PC-9 (cell line): ENCODE data around the gene KAT6B. TPM values are rescaled to one million over a fixed set of nuclear protein-coding genes. Genes with fewer than 3 reads are reported as not detected.

Experiments used
- BruUV-seq: library from RNA; stranded (reverse); fragments of 400-500 nt; replicated peaks from 2 replicates; lab custom pipeline; 2021; lab: Mats Ljungman, UMichigan
- CTCF ChIA-PET: fragments of 300-600 bp; sonication (Branson Sonifier 250); formaldehyde crosslinking; loops from one replicate; lab custom pipeline; 2022; ENCODE audit warnings: antibody characterized with exemption; lab: Charles Lee
- POLR2A ChIA-PET: fragments of 300-600 bp; sonication (Branson Sonifier 250); formaldehyde crosslinking; loops from one replicate; lab custom pipeline; 2022; ENCODE audit warnings: antibody characterized with exemption; ENCODE audit not compliant: unreplicated experiment; lab: Charles Lee
- DNase-seq, 2 experiments: peaks; one replicate each; pipeline versions ENCODE4 v3.0.0 to v3.0.0-alpha.2; 2015 to 2022; ENCODE audit warnings: mixed read lengths in 1 of 2
- H2AFZ ChIP-seq: fragments of 200-600 bp; sonication (generic); 2 replicates; pipeline ENCODE4 v1.8.1; 2017; ENCODE audit warnings: antibody characterized with exemption
- H3F3A ChIP-seq: fragments of 200-600 bp; sonication (generic); 2 replicates; pipeline ENCODE4 v1.8.1; 2017; ENCODE audit warnings: antibody characterized with exemption, mild to moderate bottlenecking, low read depth; ENCODE audit not compliant: insufficient read depth
- H3K27ac ChIP-seq: fragments of 200-600 bp; sonication (generic); 2 replicates; pipeline ENCODE4 v1.6.1; 2016; ENCODE audit warnings: mixed run types
- H3K27me3 ChIP-seq: fragments of 200-600 bp; sonication (generic); 2 replicates; pipeline ENCODE4 v1.6.1; 2016; ENCODE audit warnings: low read depth, mixed run types; ENCODE audit not compliant: insufficient read depth
- H3K36me3 ChIP-seq: fragments of 200-600 bp; sonication (generic); 2 replicates; pipeline ENCODE4 v1.6.1; 2016; ENCODE audit warnings: low read depth, mixed run types
- H3K4me1 ChIP-seq: fragments of 200-600 bp; sonication (generic); replicated peaks from 2 replicates; pipeline ENCODE4 v1.6.1; 2016; ENCODE audit warnings: mixed run types; ENCODE audit not compliant: insufficient read depth
- H3K4me2 ChIP-seq: fragments of 200-600 bp; sonication (generic); 2 replicates; pipeline ENCODE4 v1.6.1; 2017; ENCODE audit warnings: mixed run types
- H3K4me3 ChIP-seq: fragments of 200-600 bp; sonication (generic); 2 replicates; pipeline ENCODE4 v1.6.1; 2016; ENCODE audit warnings: mixed run types
- H3K79me2 ChIP-seq: fragments of 200-600 bp; sonication (generic); 2 replicates; pipeline ENCODE4 v1.6.1; 2017; ENCODE audit warnings: low read depth, mixed run types
- H3K9me2 ChIP-seq: fragments of 200-600 bp; sonication (generic); 2 replicates; pipeline ENCODE4 v1.8.1; 2017; ENCODE audit warnings: mild to moderate bottlenecking; ENCODE audit not compliant: insufficient read depth
- H3K9me3 ChIP-seq: fragments of 200-600 bp; sonication (generic); 2 replicates; pipeline ENCODE4 v1.8.1; 2016; ENCODE audit warnings: low read depth; ENCODE audit not compliant: insufficient read depth
- H4K20me1 ChIP-seq: fragments of 200-600 bp; sonication (generic); 2 replicates; pipeline ENCODE4 v1.8.1; 2017; ENCODE audit not compliant: insufficient read depth
- EZH2 ChIP-seq: fragments of 200-600 bp; sonication (generic); IDR thresholded peaks from 2 replicates; pipeline ENCODE4 v1.8.0; 2017; ENCODE audit warnings: antibody characterized with exemption, low read depth
- intact Hi-C: fragments of 100-400 bp; cut with micrococcal nuclease; formaldehyde crosslinking; loops from one replicate; pipeline ENCODE4 v1.10.0; 2022; ENCODE audit not compliant: unreplicated experiment
- total RNA-seq: library from RNA; stranded (reverse); gene quantifications from 2 replicates; pipeline ENCODE4 v1.2.3, GENCODE V29; 2021
- TF ChIP-seq, protein P1 (sequence below): fragments of 200-600 bp; sonication (generic); conservative IDR thresholded peaks from 2 replicates; pipeline ENCODE4 v1.6.1; 2017; ENCODE audit warnings: mixed run types, antibody characterized with exemption, mild to moderate bottlenecking, moderate library complexity

The KAT6B gene
- total RNA-seq, 1 experiment from 2014 or later: 30.9 TPM

DNA sequence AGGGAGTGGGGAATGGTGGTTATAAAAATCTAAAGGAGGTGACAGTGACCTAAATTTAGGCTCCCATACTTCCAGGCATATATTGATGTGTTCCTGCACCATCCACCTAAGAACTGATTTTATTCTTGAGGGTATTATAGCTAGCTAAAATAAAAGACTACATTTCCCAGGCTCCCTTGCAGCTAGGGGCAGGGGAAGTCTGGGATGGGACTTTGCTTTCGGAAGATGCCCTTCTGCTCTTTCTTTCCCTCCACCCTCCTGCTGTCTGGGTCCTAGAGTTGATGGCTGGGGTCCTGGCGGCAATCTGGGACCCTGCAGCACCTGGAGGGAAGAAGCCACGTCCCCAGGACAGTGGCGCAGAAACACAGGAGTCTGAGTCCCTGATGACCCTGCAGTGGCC lies 231.3 kb downstream of the KAT6B start:
- Histone ChIP-seq H3K9me3 (no peaks in the 10 kb centered on the region), H3F3A (no peaks in the 10 kb centered on the region), H3K27me3 (no peaks in the 10 kb centered on the region), H3K79me2 (no peaks in the 10 kb centered on the region), H4K20me1 (no peaks in the 10 kb centered on the region), H2AFZ (no peak overlapping the region), H3K9me2 (no peaks in the 10 kb centered on the region), H3K36me3 (no peaks in the 10 kb centered on the region), H3K4me2 (no peak overlapping the region), H3K4me1 (0 out of 2 replicates have a peak, but pooled peaks cover 7% of the 10 kb centered on the region), H3K4me3 (no peak overlapping the region), H3K27ac (no peak overlapping the region)
- POLR2A ChIA-PET: no interaction called here
- TF ChIP-seq, protein P1, sequence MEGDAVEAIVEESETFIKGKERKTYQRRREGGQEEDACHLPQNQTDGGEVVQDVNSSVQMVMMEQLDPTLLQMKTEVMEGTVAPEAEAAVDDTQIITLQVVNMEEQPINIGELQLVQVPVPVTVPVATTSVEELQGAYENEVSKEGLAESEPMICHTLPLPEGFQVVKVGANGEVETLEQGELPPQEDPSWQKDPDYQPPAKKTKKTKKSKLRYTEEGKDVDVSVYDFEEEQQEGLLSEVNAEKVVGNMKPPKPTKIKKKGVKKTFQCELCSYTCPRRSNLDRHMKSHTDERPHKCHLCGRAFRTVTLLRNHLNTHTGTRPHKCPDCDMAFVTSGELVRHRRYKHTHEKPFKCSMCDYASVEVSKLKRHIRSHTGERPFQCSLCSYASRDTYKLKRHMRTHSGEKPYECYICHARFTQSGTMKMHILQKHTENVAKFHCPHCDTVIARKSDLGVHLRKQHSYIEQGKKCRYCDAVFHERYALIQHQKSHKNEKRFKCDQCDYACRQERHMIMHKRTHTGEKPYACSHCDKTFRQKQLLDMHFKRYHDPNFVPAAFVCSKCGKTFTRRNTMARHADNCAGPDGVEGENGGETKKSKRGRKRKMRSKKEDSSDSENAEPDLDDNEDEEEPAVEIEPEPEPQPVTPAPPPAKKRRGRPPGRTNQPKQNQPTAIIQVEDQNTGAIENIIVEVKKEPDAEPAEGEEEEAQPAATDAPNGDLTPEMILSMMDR: no peak
- TF ChIP-seq EZH2: no peak
- DNase-seq: no peak
- CTCF ChIA-PET: no interaction called here
- intact Hi-C loops: no loop called here
- BruUV-seq: no TSS peak

DNA sequence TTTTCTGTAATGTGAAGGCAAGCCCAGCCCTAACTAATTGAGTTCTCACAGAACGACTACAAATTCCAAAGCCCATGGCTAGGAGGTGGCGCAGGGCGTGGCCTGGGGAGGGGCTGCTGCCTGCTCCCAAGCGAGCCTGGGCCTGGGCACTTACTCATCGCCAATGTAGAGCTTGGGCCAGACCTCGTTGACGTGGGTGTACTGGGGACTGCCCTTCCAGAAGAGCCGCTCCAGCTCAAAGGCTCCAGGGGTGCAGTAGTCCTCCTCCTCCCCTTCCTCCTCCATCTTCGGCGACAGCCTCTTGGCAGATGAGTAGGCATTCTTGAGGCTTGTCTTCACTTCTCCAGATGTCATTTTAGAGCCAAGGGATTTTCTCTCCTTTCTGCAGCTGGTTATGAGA lies 231.8 kb downstream of the KAT6B start:
- no TSS peak for BruUV-seq
- no peak for TF ChIP-seq EZH2
- TF ChIP-seq, protein P1: no peak
- CTCF ChIA-PET: no interaction called here
- no peaks in the 10 kb centered on the region for H3K9me2 ChIP-seq
- 0 out of 2 replicates have a peak, but pooled peaks cover 7% of the 10 kb centered on the region for H3K4me1 ChIP-seq
- no peaks in the 10 kb centered on the region for H3K27me3 ChIP-seq
- no peak overlapping the region for H3K4me2 ChIP-seq
- no peak for DNase-seq
- H3K4me3 ChIP-seq: no peak overlapping the region
- no peaks in the 10 kb centered on the region for H3F3A ChIP-seq
- no peaks in the 10 kb centered on the region for H3K79me2 ChIP-seq
- H2AFZ ChIP-seq: no peak overlapping the region
- no peaks in the 10 kb centered on the region for H4K20me1 ChIP-seq
- POLR2A ChIA-PET: no interaction called here
- intact Hi-C loops: no loop called here
- no peaks in the 10 kb centered on the region for H3K36me3 ChIP-seq
- H3K27ac ChIP-seq: no peak overlapping the region
- H3K9me3 ChIP-seq: no peaks in the 10 kb centered on the region

DNA sequence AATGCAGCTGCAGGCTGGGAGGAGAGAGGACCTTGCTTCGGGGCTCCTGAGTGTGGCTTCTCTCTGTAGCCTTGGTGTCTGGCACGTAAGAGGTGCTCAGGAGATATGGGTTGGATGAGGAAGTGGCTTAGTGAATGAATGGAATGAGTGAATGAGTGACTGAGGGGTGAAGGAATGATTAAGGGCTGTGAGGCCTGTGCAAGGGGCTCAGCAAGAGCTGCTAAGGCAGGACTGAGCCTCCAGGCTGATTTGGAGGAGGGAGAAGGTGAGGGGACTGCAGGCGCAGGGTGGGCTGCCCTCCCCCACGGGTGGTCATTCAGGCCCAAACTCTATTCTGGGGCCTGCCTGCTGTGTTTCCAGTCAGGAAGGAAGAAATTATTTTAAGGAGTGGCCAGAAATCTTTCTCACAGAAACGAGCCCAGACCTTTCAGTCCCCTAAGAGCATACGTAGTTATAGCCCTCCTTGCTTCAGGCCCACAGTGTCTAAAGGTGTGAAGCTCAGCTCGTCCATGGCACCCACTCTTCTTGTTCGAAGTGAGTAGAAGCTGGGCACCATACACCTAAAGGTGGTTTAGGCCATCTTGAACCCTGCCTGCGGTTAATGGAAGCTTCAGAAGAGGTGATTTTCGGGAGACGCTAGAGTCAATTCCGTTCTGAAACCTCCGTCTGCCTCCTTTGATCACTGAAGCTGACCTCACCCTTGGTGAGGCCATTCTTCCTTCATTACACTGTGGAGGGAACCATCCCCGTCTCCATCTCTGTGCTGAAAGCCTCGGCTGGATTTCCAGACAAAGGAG lies 235.5 kb downstream of the KAT6B start:
- H3K27me3 ChIP-seq: no peaks in the 10 kb centered on the region
- no TSS peak for BruUV-seq
- no peak overlapping the region for H3K4me2 ChIP-seq
- TF ChIP-seq, protein P1: no peak
- no peak for TF ChIP-seq EZH2
- no peaks in the 10 kb centered on the region for H3K4me1 ChIP-seq
- H3F3A ChIP-seq: no peaks in the 10 kb centered on the region
- no peaks in the 10 kb centered on the region for H3K9me3 ChIP-seq
- no peak overlapping the region for H3K27ac ChIP-seq
- no peaks in the 10 kb centered on the region for H3K79me2 ChIP-seq
- H2AFZ ChIP-seq: no peak overlapping the region
- ChIA-PET CTCF (no interaction called here), POLR2A (no interaction called here)
- intact Hi-C loops: no loop called here
- DNase-seq: no peak
- no peak overlapping the region for H3K4me3 ChIP-seq
- no peaks in the 10 kb centered on the region for H3K36me3 ChIP-seq
- H4K20me1 ChIP-seq: no peaks in the 10 kb centered on the region
- no peaks in the 10 kb centered on the region for H3K9me2 ChIP-seq
